HepG2 (cell line): Measurements from ENCODE around the gene CYSRT1. TPM values are rescaled to one million over a fixed set of nuclear protein-coding genes. Genes with fewer than 3 reads are reported as not detected.

Experiments
- AGO1 ChIP-seq: fragments of 200-400 bp; formaldehyde crosslinking; IDR thresholded peaks from 2 replicates; pipeline ENCODE4 v1.6.1; 2017; ENCODE audit warnings: mild to moderate bottlenecking, low read depth, low read length, moderate library complexity; ENCODE audit not compliant: poor library complexity, severe bottlenecking
- FOSL2 ChIP-seq: sonication (generic); formaldehyde crosslinking; IDR thresholded peaks from 2 replicates; pipeline ENCODE4 v1.4.0; 2020; ENCODE audit warnings: missing genetic modification reagents
- FOXP4 ChIP-seq: sonication (generic); formaldehyde crosslinking; IDR thresholded peaks from 2 replicates; pipeline ENCODE4 v1.4.0; 2020; ENCODE audit warnings: missing genetic modification reagents
- HBP1 ChIP-seq: IDR thresholded peaks from 2 replicates; pipeline ENCODE4 v1.6.1; 2016; ENCODE audit warnings: low read depth, control low read depth
- HIVEP1 ChIP-seq: sonication (generic); formaldehyde crosslinking; IDR thresholded peaks from 2 replicates; pipeline ENCODE4 v1.4.0; 2020; ENCODE audit warnings: mild to moderate bottlenecking, missing genetic modification reagents
- HMG20A ChIP-seq: IDR thresholded peaks from 2 replicates; pipeline ENCODE4 v1.6.1; 2016; ENCODE audit warnings: borderline replicate concordance
- HNRNPLL ChIP-seq: fragments of 200-400 bp; formaldehyde crosslinking; IDR thresholded peaks from 2 replicates; pipeline ENCODE4 v1.6.1; 2017; ENCODE audit warnings: mild to moderate bottlenecking, low read depth, low read length; ENCODE audit not compliant: poor library complexity, severe bottlenecking
- JUND ChIP-seq: sonication (generic); formaldehyde crosslinking; IDR thresholded peaks from 2 replicates; pipeline ENCODE4 v1.8.0; 2022; ENCODE audit warnings: mild to moderate bottlenecking, missing genetic modification reagents
- KMT2B ChIP-seq: IDR thresholded peaks from 2 replicates; pipeline ENCODE4 v1.6.1; 2016; ENCODE audit warnings: missing genetic modification reagents, missing compliant biosample characterization
- RBM22 ChIP-seq: fragments of 200-400 bp; formaldehyde crosslinking; optimal IDR thresholded peaks from 2 replicates; pipeline ENCODE3; 2017; ENCODE audit warnings: mild to moderate bottlenecking, low read length, moderate library complexity
- SAFB2 ChIP-seq: sonication (generic); formaldehyde crosslinking; IDR thresholded peaks from 2 replicates; pipeline ENCODE4 v1.5.1; 2020; ENCODE audit warnings: missing genetic modification reagents, low read depth, mild to moderate bottlenecking, borderline replicate concordance
- SALL2 ChIP-seq: sonication (generic); formaldehyde crosslinking; IDR thresholded peaks from 2 replicates; pipeline ENCODE4 v1.8.1; 2023; ENCODE audit warnings: mild to moderate bottlenecking, missing genetic modification reagents, inconsistent platforms
- SRY ChIP-seq: sonication (generic); formaldehyde crosslinking; IDR thresholded peaks from 2 replicates; pipeline ENCODE4 v1.8.0; 2022; ENCODE audit warnings: mild to moderate bottlenecking, missing genetic modification reagents
- SSRP1 ChIP-seq: IDR thresholded peaks from 2 replicates; pipeline ENCODE4 v1.6.1; 2016; ENCODE audit warnings: control low read depth
- TEAD2 ChIP-seq: sonication (generic); formaldehyde crosslinking; IDR thresholded peaks from 2 replicates; pipeline ENCODE4 v1.9.0; 2021; ENCODE audit warnings: missing genetic modification reagents
- TFDP1 ChIP-seq: IDR thresholded peaks from 2 replicates; pipeline ENCODE4 v1.6.1; 2016; ENCODE audit warnings: missing compliant biosample characterization, missing genetic modification reagents, borderline replicate concordance
- THAP9 ChIP-seq: sonication (generic); formaldehyde crosslinking; IDR thresholded peaks from 2 replicates; pipeline ENCODE4; 2020; ENCODE audit warnings: missing genetic modification reagents, mild to moderate bottlenecking, borderline replicate concordance
- ZFP41 ChIP-seq: sonication (generic); formaldehyde crosslinking; IDR thresholded peaks from 2 replicates; pipeline ENCODE4 v1.4.0; 2020; ENCODE audit warnings: mild to moderate bottlenecking, missing genetic modification reagents, borderline replicate concordance
- ZNF296 ChIP-seq: sonication (generic); formaldehyde crosslinking; conservative IDR thresholded peaks from 2 replicates; pipeline ENCODE4 v1.5.0; 2020; ENCODE audit warnings: mild to moderate bottlenecking, missing genetic modification reagents
- ZNF44 ChIP-seq: sonication (generic); formaldehyde crosslinking; IDR thresholded peaks from 2 replicates; pipeline ENCODE4 v1.5.1; 2020; ENCODE audit warnings: mild to moderate bottlenecking, missing genetic modification reagents
- ZNF775 ChIP-seq: sonication (generic); formaldehyde crosslinking; IDR thresholded peaks from 2 replicates; pipeline ENCODE4 v1.4.0; 2020; ENCODE audit warnings: missing genetic modification reagents, mild to moderate bottlenecking, moderate library complexity, borderline replicate concordance
- ZNF788 ChIP-seq: sonication (generic); formaldehyde crosslinking; IDR thresholded peaks from 2 replicates; pipeline ENCODE4 v1.5.0; 2020; ENCODE audit warnings: mild to moderate bottlenecking, missing genetic modification reagents, borderline replicate concordance
- polyA plus RNA-seq, 8 experiments: library from polyadenylated mRNA; depleted of rRNA in 3 of 8; stranded (reverse) in 7 of 8; unstranded in 1 of 8; fragments of >200 nt; fragmentation: Illumina TruSeq in 4 of 8; extraction: Trizol in 4 of 8; gene quantifications; 2 replicates each; pipeline versions ENCODE4 v1.2.1 to v1.2.3, GENCODE V29; 2011 to 2016; ENCODE audit warnings: low read depth in 4 of 8, missing spikeins in 1 of 8, mixed read lengths in 1 of 8; ENCODE audit not compliant: insufficient read depth in 1 of 8
- total RNA-seq, 5 experiments: library from RNA; depleted of rRNA; stranded (reverse); fragments of >200 nt; fragmentation: Illumina TruSeq; extraction: Trizol; gene quantifications; 2 replicates each; pipeline ENCODE4 v1.2.3, GENCODE V29; 2016; ENCODE audit warnings: low read depth in 1 of 5

The CYSRT1 gene
- total and polyA plus RNA-seq, 2 of the 13 experiments (the other 11 are each of a cell fraction or from before 2014, with no cell fraction given): 1.5 to 2.1 TPM

- no peak for TF ChIP-seq TEAD2 (CRISPR knock-in tag)
- peak; percentile 65; the same call in 1 of the 2 replicates for TF ChIP-seq JUND
- TF ChIP-seq AGO1: peak; percentile 30
- no peak for TF ChIP-seq KMT2B (CRISPR knock-in tag)
- TF ChIP-seq SAFB2 (CRISPR knock-in tag): no peak
- peak; percentile 96 for TF ChIP-seq FOSL2 (CRISPR knock-in tag)
- 0 out of 2 replicates have a peak, but pooled peaks have one; percentile 68 for TF ChIP-seq HBP1 (CRISPR knock-in tag)
- peak; percentile 31; the same call in 1 of the 2 replicates for TF ChIP-seq HMG20A
- 0 out of 2 replicates have a peak, but pooled peaks have one; percentile 30 for TF ChIP-seq HIVEP1 (CRISPR knock-in tag)
- no peak for TF ChIP-seq ZFP41
- TF ChIP-seq SSRP1 (CRISPR knock-in tag): no peak; the same call in 1 of the 2 replicates
- peak; percentile 81; the same call in 1 of the 2 replicates for TF ChIP-seq ZNF296
- TF ChIP-seq FOXP4 (CRISPR knock-in tag): peak; percentile 69; the same call in 1 of the 2 replicates
- TF ChIP-seq SALL2 (CRISPR knock-in tag): peak; percentile 34; the same call in 1 of the 2 replicates
- TF ChIP-seq RBM22: peak; percentile 28
- TF ChIP-seq ZNF775 (CRISPR knock-in tag): no peak
- no peak for TF ChIP-seq ZNF44 (CRISPR knock-in tag)
- peak; percentile 26; the same call in 1 of the 2 replicates for TF ChIP-seq THAP9 (CRISPR knock-in tag)
- TF ChIP-seq ZNF788 (CRISPR knock-in tag): 0 out of 2 replicates have a peak, but pooled peaks have one; percentile 9
- peak; percentile 24; the same call in 1 of the 2 replicates for TF ChIP-seq TFDP1 (CRISPR knock-in tag)
- TF ChIP-seq HNRNPLL: peak; percentile 31
- TF ChIP-seq SRY (CRISPR knock-in tag): 0 out of 2 replicates have a peak, but pooled peaks have one; percentile 53
These were observed 6.2 kb upstream of the CYSRT1 start (continued) for GRCh38 chr9:137218754-137219271.
